Left lung (tissue), 10 donors: ENCODE measurements around the gene GJB5. TPM values are rescaled to one million over a fixed set of nuclear protein-coding genes. Genes with fewer than 3 reads are reported as not detected.

Experiments
- ATAC-seq: fragments of 200-7000 bp; cut with Tn5 transposase; one replicate; pipeline ENCODE4 v1.9.1; 2020; ENCODE audit warnings: moderate library complexity
- DNase-seq, 4 donors: peaks; one replicate each; pipeline ENCODE4 v3.0.0-alpha.2; 2013 to 2020
- H3K27ac ChIP-seq, 2 donors: fragments of 200-600 bp; sonication (generic) in 1 of 2; one replicate each; pipeline versions ENCODE4 v1.5.0 to v1.8.0; 2020 to 2021
- H3K27me3 ChIP-seq, 2 donors: fragments of 200-600 bp; sonication (generic) in 1 of 2; one replicate each; pipeline versions ENCODE4 v1.5.0 to v1.8.0; 2020 to 2021
- H3K36me3 ChIP-seq, 2 donors: fragments of 200-600 bp; sonication (generic) in 1 of 2; one replicate each; pipeline versions ENCODE4 v1.5.0 to v1.8.0; 2020 to 2021
- H3K4me1 ChIP-seq, 2 donors: fragments of 200-600 bp; one replicate each; pipeline ENCODE4 v1.8.0; 2021
- H3K4me3 ChIP-seq, 2 donors: fragments of 200-600 bp; sonication (generic) in 1 of 2; one replicate each; pipeline versions ENCODE4 v1.5.0 to v1.8.0; 2020 to 2021; ENCODE audit warnings: mild to moderate bottlenecking in 1 of 2
- H3K9me3 ChIP-seq, 2 donors: fragments of 200-600 bp; sonication (generic) in 1 of 2; one replicate each; pipeline versions ENCODE4 v1.5.0 to v1.8.0; 2020 to 2021
- intact Hi-C, 2 donors: fragments of 100-400 bp; cut with DNase I; formaldehyde crosslinking; loops; one replicate each; pipeline versions ENCODE4 v1.11.2 to v1.14.2; 2022
- polyA plus RNA-seq, 6 donors: library from polyadenylated mRNA; unstranded; fragments of 120-200 nt; gene quantifications; one replicate each; pipeline ENCODE4 v1.2.1, GENCODE V29; 2013; ENCODE audit not compliant: insufficient read length in 6 of 6
- total RNA-seq, 2 donors: library from RNA; stranded (reverse); fragmentation: NEBNext Ultra II Directional; extraction: Animal tissue kit (Norgen Biotek cat#: 25700); gene quantifications; one replicate each; pipeline ENCODE4 v1.2.1, GENCODE V29; 2021
- TF ChIP-seq, protein P1 (sequence below), 2 donors: fragments of 200-600 bp; sonication (generic) in 1 of 2; IDR thresholded peaks; one replicate each; pipeline versions ENCODE4 v1.5.0 to v1.8.0; 2021; ENCODE audit warnings: antibody characterized with exemption in 2 of 2
- donor health status: DM: no; HTN: yes; CAD: no.
- donor health status: DM: no; HTN: no; CAD: no.

Gene GJB5
- total and polyA plus RNA-seq, 8 donors = 0.17 to 0.43 (median 0.24) TPM; not detected in 2

DNA sequence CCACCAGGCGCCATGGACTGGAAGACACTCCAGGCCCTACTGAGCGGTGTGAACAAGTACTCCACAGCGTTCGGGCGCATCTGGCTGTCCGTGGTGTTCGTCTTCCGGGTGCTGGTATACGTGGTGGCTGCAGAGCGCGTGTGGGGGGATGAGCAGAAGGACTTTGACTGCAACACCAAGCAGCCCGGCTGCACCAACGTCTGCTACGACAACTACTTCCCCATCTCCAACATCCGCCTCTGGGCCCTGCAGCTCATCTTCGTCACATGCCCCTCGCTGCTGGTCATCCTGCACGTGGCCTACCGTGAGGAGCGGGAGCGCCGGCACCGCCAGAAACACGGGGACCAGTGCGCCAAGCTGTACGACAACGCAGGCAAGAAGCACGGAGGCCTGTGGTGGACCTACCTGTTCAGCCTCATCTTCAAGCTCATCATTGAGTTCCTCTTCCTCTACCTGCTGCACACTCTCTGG, 29.9 kb downstream of the GJB5 start:
- peaks cover 19 to 39% of the 10 kb centered on the region in 2 donors for H3K27me3 ChIP-seq
- no peak overlapping the region for H3K4me3 ChIP-seq
- TF ChIP-seq, protein P1, sequence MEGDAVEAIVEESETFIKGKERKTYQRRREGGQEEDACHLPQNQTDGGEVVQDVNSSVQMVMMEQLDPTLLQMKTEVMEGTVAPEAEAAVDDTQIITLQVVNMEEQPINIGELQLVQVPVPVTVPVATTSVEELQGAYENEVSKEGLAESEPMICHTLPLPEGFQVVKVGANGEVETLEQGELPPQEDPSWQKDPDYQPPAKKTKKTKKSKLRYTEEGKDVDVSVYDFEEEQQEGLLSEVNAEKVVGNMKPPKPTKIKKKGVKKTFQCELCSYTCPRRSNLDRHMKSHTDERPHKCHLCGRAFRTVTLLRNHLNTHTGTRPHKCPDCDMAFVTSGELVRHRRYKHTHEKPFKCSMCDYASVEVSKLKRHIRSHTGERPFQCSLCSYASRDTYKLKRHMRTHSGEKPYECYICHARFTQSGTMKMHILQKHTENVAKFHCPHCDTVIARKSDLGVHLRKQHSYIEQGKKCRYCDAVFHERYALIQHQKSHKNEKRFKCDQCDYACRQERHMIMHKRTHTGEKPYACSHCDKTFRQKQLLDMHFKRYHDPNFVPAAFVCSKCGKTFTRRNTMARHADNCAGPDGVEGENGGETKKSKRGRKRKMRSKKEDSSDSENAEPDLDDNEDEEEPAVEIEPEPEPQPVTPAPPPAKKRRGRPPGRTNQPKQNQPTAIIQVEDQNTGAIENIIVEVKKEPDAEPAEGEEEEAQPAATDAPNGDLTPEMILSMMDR (IDR thresholded peaks at IDR 0.05) = no peak
- DNase-seq (no peak), ATAC-seq (no peak)
- no peak overlapping the region for H3K27ac ChIP-seq
- peaks cover 3 to 4% of the 10 kb centered on the region in 2 donors for H3K4me1 ChIP-seq
- no peaks in the 10 kb centered on the region for H3K9me3 ChIP-seq
- intact Hi-C loops = loop anchor here in 1 of 2 donors (5.0 kb wide), 2 partner anchors 68 to 83 kb away; no protein-coding TSS in a partner anchor
- H3K36me3 ChIP-seq = no peaks in the 10 kb centered on the region

DNA sequence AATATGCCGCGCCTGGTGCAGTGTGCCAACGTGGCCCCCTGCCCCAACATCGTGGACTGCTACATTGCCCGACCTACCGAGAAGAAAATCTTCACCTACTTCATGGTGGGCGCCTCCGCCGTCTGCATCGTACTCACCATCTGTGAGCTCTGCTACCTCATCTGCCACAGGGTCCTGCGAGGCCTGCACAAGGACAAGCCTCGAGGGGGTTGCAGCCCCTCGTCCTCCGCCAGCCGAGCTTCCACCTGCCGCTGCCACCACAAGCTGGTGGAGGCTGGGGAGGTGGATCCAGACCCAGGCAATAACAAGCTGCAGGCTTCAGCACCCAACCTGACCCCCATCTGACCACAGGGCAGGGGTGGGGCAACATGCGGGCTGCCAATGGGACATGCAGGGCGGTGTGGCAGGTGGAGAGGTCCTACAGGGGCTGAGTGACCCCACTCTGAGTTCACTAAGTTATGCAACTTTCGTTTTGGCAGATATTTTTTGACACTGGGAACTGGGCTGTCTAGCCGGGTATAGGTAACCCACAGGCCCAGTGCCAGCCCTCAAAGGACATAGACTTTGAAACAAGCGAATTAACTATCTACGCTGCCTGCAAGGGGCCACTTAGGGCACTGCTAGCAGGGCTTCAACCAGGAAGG, 30.5 kb downstream of the GJB5 start:
- intact Hi-C loops = loop anchor here in 1 of 2 donors (5.0 kb wide), 2 partner anchors 67 to 82 kb away; no protein-coding TSS in a partner anchor

DNA sequence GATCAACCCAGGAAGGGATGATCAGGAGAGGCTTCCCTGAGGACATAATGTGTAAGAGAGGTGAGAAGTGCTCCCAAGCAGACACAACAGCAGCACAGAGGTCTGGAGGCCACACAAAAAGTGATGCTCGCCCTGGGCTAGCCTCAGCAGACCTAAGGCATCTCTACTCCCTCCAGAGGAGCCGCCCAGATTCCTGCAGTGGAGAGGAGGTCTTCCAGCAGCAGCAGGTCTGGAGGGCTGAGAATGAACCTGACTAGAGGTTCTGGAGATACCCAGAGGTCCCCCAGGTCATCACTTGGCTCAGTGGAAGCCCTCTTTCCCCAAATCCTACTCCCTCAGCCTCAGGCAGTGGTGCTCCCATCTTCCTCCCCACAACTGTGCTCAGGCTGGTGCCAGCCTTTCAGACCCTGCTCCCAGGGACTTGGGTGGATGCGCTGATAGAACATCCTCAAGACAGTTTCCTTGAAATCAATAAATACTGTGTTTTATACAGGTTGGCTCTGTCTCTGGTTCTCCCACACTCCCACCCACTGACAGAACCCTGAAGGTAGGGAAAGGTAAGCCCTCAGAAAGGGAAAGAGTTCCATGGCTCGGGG, 31.1 kb downstream of the GJB5 start:
- ATAC-seq = no peak
- H3K9me3 ChIP-seq = no peaks in the 10 kb centered on the region
- intact Hi-C loops = loop anchor here in 1 of 2 donors (5.0 kb wide), 2 partner anchors 66 to 81 kb away; no protein-coding TSS in a partner anchor
- H3K4me1 ChIP-seq = peaks cover 3 to 4% of the 10 kb centered on the region in 2 donors
- H3K36me3 ChIP-seq = no peaks in the 10 kb centered on the region
- no peak overlapping the region for H3K27ac ChIP-seq
- H3K27me3 ChIP-seq = peaks cover 11 to 35% of the 10 kb centered on the region in 2 donors
- TF ChIP-seq, protein P1 (IDR thresholded peaks at IDR 0.05) = no peak
- DNase-seq = no peak
- H3K4me3 ChIP-seq = no peak overlapping the region

More for the DNA sequence above, 30.5 kb downstream of the GJB5 start:
- TF ChIP-seq, protein P1 (IDR thresholded peaks at IDR 0.05) = no peak
- DNase-seq (no peak), ATAC-seq (no peak)
- Histone ChIP-seq H3K27ac (no peak overlapping the region), H3K4me3 (no peak overlapping the region), H3K27me3 (peaks cover 16 to 35% of the 10 kb centered on the region in 2 donors), H3K36me3 (no peaks in the 10 kb centered on the region), H3K4me1 (peaks cover 3 to 4% of the 10 kb centered on the region in 2 donors), H3K9me3 (no peaks in the 10 kb centered on the region)

DNA sequence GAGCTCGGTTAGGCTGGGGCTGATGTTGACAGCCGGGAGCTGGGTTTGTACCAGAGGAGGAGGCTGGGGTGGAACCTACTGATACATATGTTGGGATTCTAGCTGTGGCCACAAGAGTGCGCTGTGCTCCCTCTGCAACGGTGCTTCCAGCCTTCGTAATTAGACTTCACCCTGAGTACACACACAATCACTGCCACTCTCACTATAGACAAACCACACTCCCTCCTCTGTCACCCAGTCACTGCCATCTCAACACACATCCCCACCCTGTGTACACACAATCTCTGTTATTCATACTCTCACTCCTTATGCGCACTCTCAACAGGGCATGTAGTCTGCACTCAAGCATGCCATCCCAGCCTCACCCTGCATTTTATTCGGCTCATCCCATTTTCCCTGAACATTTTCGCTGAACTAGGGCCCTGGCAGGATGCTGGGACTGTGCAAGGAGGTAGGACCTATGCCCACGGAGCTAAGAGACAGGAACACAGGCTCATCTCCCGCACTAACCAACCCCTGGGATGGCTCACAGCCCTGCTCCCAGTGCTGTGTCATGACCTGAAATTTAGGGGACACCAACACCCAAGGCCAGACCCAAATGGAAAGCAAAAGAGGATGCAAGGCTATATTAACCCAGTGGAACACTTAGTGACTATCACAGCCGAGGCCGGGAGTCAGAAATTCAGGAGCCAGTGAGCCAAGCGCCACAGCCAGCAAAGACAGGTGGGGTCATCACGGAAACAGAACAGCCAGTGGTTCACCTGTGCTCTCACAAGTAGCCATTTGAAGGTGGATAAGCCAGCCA, 31.9 kb downstream of the GJB5 start:
- Histone ChIP-seq H3K27ac (no peak overlapping the region), H3K27me3 (peaks cover 4 to 34% of the 10 kb centered on the region in 2 donors), H3K36me3 (no peaks in the 10 kb centered on the region), H3K4me1 (peaks cover 0 to 3% of the 10 kb centered on the region in 2 donors), H3K9me3 (no peaks in the 10 kb centered on the region), H3K4me3 (no peak overlapping the region)
- peak in 3 of 4 donors; percentile 19 to 66 (median 54) for DNase-seq
- intact Hi-C loops = loop anchor here in 1 of 2 donors (5.0 kb wide), 2 partner anchors 66 to 81 kb away; no protein-coding TSS in a partner anchor
- ATAC-seq = peak; percentile 89
- TF ChIP-seq, protein P1 (IDR thresholded peaks at IDR 0.05) = peak; percentile 73 to 81
